HUES64 (cell line): Measurements from ENCODE around the gene TTC28.
"Not testable (repeated sequence)": the region's sequence is repeated elsewhere in the genome, so short reads cannot be mapped to it uniquely, and the experiment has no call there.

Source experiments
- H3K27ac ChIP-seq: 2 replicates; pipeline ENCODE4 v1.7.0; 2013; ENCODE audit warnings: low read depth, low read length, inconsistent platforms
- H3K27me3 ChIP-seq: 2 replicates; pipeline ENCODE4 v1.6.1; 2013; ENCODE audit warnings: mild to moderate bottlenecking, low read length; ENCODE audit not compliant: insufficient read depth
- H3K36me3 ChIP-seq: 2 replicates; pipeline ENCODE4 v1.6.1; 2013; ENCODE audit warnings: mild to moderate bottlenecking, low read length; ENCODE audit not compliant: insufficient read depth
- H3K4me1 ChIP-seq: 2 replicates; pipeline ENCODE4 v1.6.1; 2013; ENCODE audit warnings: mild to moderate bottlenecking, low read length, moderate library complexity; ENCODE audit not compliant: insufficient read depth
- H3K4me3 ChIP-seq: 2 replicates; pipeline ENCODE4 v1.5.1; 2013; ENCODE audit warnings: mild to moderate bottlenecking, low read length, moderate library complexity
- H3K9ac ChIP-seq: 2 replicates; pipeline ENCODE4 v1.6.1; 2013; ENCODE audit warnings: mild to moderate bottlenecking, low read depth, low read length
- H3K9me3 ChIP-seq: 2 replicates; pipeline ENCODE4 v1.6.1; 2013; ENCODE audit warnings: low read depth, low read length; ENCODE audit not compliant: insufficient read depth
- WGBS: fragments of 150-250, 120-280 bp; methylation state at CpG from one replicate; pipeline ENCODE4 v1.1.7; 2013; ENCODE audit warnings: missing lambda C conversion rate; 5-methylcytosine and 5-hydroxymethylcytosine counted together

The TTC28 gene

GRCh38 chr22:28670756-28671155, 8.9 kb downstream of the TTC28 start:
- Histone ChIP-seq H3K9ac (no peak overlapping the region), H3K4me1 (no peaks in the 10 kb centered on the region; the same call in 1 of the 2 replicates)

GRCh38 chr22:28670161-28670560, 9.5 kb downstream of the TTC28 start:
- WGBS: 95% methylated on average over 4 of the region's 4 CpGs
- Histone ChIP-seq H3K4me1 (no peaks in the 10 kb centered on the region; the same call in 1 of the 2 replicates), H3K9ac (no peak overlapping the region), H3K36me3 (no peaks in the 10 kb centered on the region), H3K27ac (no peak overlapping the region), H3K9me3 (peaks cover 11% of the 10 kb centered on the region; the same call in 1 of the 2 replicates), H3K27me3 (no peaks in the 10 kb centered on the region), H3K4me3 (no peak overlapping the region)

More at GRCh38 chr22:28670756-28671155, 8.9 kb downstream of the TTC28 start:
- Histone ChIP-seq H3K27ac (no peak overlapping the region), H3K36me3 (no peaks in the 10 kb centered on the region), H3K4me3 (no peak overlapping the region), H3K9me3 (peaks cover 11% of the 10 kb centered on the region; the same call in 1 of the 2 replicates), H3K27me3 (no peaks in the 10 kb centered on the region)
- WGBS: 97% methylated on average over 3 of the region's 3 CpGs

GRCh38 chr22:28669387-28669786, 10.3 kb downstream of the TTC28 start:
- Histone ChIP-seq H3K9me3 (peaks cover 11% of the 10 kb centered on the region; the same call in 1 of the 2 replicates), H3K9ac (no peak overlapping the region), H3K27me3 (no peaks in the 10 kb centered on the region), H3K4me1 (no peaks in the 10 kb centered on the region; the same call in 1 of the 2 replicates), H3K4me3 (no peak overlapping the region), H3K27ac (no peak overlapping the region), H3K36me3 (no peaks in the 10 kb centered on the region)
- WGBS: 100% methylated on average over 1 of the region's 2 CpGs

GRCh38 chr22:28663569-28663942, 16.1 kb downstream of the TTC28 start:
- not testable (repeated sequence) for H3K36me3 ChIP-seq, H3K9me3 ChIP-seq, H3K4me1 ChIP-seq, H3K27ac ChIP-seq, H3K4me3 ChIP-seq, H3K27me3 ChIP-seq, H3K9ac ChIP-seq
- WGBS: no CpG with 5 or more reads among the region's 13 CpGs

DNA sequence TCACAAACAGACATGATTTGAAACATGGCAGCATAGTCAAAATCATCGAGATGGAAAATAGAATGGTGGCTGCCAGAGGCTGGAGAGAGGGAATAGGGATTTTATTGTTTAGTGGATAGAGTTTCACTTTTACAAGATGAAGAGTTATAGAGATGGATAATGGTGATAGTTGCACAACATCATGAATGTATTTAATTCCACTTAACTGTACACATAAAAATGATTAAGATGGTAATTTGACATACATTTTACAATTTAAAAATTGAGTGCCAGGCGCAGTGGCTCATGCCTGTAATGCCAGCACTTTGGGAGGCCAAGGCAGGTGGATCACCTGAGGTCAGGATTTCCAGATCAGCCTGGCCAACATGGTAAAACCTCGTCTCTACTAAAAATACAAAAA, 21.2 kb downstream of the TTC28 start:
- Histone ChIP-seq H3K9ac (no peak overlapping the region), H3K9me3 (peaks cover 3% of the 10 kb centered on the region), H3K36me3 (no peaks in the 10 kb centered on the region), H3K4me3 (no peak overlapping the region), H3K27me3 (no peaks in the 10 kb centered on the region), H3K27ac (no peak overlapping the region), H3K4me1 (no peaks in the 10 kb centered on the region)
- 95% methylated on average over 3 of the region's 3 CpGs for WGBS

DNA sequence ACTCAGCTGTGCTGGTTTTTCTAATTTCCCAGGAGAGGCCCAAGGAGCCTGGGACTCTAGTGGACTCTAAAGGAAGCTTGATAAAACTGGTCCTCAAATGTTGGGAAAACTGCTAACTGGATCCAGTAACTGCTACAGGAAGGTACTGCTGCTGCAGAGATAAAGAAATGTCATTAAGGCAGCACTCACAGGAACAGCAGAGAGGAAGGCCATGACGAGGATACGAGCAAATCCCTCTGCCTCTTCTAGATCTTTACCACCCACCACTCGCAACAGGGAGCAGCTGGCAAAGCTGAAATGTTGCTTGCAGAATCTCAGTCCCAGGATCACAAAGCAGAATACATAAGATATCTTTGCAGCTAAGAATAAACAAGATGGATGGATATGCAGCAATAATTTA, 23.5 kb downstream of the TTC28 start:
- 81% methylated on average over 3 of the region's 3 CpGs for WGBS
- no peak overlapping the region for H3K27ac ChIP-seq

GRCh38 chr22:28650463-28650862, 29.2 kb downstream of the TTC28 start:
- Histone ChIP-seq H3K9me3 (0 out of 2 replicates have a peak, but pooled peaks cover 4% of the 10 kb centered on the region), H3K36me3 (no peaks in the 10 kb centered on the region), H3K9ac (no peak overlapping the region), H3K4me1 (no peaks in the 10 kb centered on the region; the same call in 1 of the 2 replicates), H3K4me3 (no peak overlapping the region), H3K27me3 (no peaks in the 10 kb centered on the region), H3K27ac (no peak overlapping the region)

More for the DNA sequence above, 23.5 kb downstream of the TTC28 start:
- Histone ChIP-seq H3K9ac (no peak overlapping the region), H3K27me3 (no peaks in the 10 kb centered on the region), H3K9me3 (0 out of 2 replicates have a peak, but pooled peaks cover 4% of the 10 kb centered on the region), H3K36me3 (no peaks in the 10 kb centered on the region), H3K4me1 (no peaks in the 10 kb centered on the region), H3K4me3 (no peak overlapping the region)

DNA sequence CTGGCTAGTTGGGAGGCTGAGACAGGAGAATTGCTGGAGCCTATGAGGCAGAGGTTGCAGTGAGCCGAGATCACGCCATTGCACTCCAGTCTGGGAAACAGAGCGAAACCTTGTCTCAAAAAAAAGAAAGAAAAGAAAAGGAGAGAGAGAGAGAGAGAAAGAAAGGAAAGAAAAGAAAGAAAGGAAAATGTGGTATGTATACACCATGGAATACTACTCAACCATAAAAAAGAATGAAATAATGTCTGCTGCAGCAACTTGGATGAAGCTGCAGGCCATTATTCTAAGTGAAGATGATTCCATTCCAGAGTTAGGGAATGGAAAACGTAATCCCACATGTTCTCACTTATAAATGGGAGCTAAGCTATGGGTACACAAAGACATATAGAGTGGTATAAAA, 30.8 kb downstream of the TTC28 start:
- H3K9ac ChIP-seq: no peak overlapping the region
- 0 out of 2 replicates have a peak, but pooled peaks cover 4% of the 10 kb centered on the region for H3K9me3 ChIP-seq
- H3K27me3 ChIP-seq: no peaks in the 10 kb centered on the region
- WGBS: 96% methylated on average over 4 of the region's 4 CpGs
- H3K36me3 ChIP-seq: no peaks in the 10 kb centered on the region
- H3K27ac ChIP-seq: no peak overlapping the region
- H3K4me3 ChIP-seq: no peak overlapping the region
- H3K4me1 ChIP-seq: no peaks in the 10 kb centered on the region; the same call in 1 of the 2 replicates

DNA sequence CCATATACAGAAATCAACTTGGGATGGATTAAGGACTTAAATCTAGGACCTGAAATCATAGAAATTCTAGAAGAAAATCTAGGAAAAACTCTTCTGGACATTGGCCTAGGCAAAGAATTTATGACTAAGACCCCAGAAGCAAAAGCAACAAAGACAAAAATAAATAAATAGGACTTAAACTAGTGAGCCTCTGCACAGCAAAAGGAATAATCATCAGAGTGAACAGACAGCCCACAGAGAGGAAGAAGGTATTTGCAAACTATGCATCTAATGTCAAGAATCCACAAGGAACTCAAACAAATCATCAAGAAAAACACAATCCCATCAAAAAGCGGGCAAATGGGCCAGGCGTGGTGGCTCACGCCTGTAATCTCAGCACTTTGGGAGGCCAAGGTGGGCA, 32.4 kb downstream of the TTC28 start:
- H3K9ac ChIP-seq: no peak overlapping the region
- H3K27ac ChIP-seq: no peak overlapping the region
- H3K9me3 ChIP-seq: no peaks in the 10 kb centered on the region
- 97% methylated on average over 3 of the region's 3 CpGs for WGBS
- no peaks in the 10 kb centered on the region for H3K27me3 ChIP-seq
- no peaks in the 10 kb centered on the region; the same call in 1 of the 2 replicates for H3K4me1 ChIP-seq
- no peaks in the 10 kb centered on the region for H3K36me3 ChIP-seq
- no peak overlapping the region for H3K4me3 ChIP-seq

- Histone ChIP-seq H3K36me3 (no peaks in the 10 kb centered on the region), H3K27ac (no peak overlapping the region), H3K9me3 (no peaks in the 10 kb centered on the region), H3K4me1 (no peaks in the 10 kb centered on the region), H3K27me3 (no peaks in the 10 kb centered on the region), H3K4me3 (no peak overlapping the region), H3K9ac (no peak overlapping the region)
- 96% methylated on average over 2 of the region's 2 CpGs for WGBS
These were observed 40.3 kb downstream of the TTC28 start for GRCh38 chr22:28639321-28639720.

- Histone ChIP-seq H3K27ac (no peak overlapping the region), H3K4me3 (no peak overlapping the region), H3K9ac (no peak overlapping the region), H3K36me3 (no peaks in the 10 kb centered on the region), H3K9me3 (no peaks in the 10 kb centered on the region), H3K27me3 (no peaks in the 10 kb centered on the region), H3K4me1 (no peaks in the 10 kb centered on the region)
- WGBS: 93% methylated on average over 8 of the region's 8 CpGs
These were observed 42.4 kb downstream of the TTC28 start for GRCh38 chr22:28637225-28637624.

- Histone ChIP-seq H3K27ac (no peak overlapping the region), H3K9ac (no peak overlapping the region), H3K4me1 (peaks cover 16% of the 10 kb centered on the region), H3K9me3 (no peaks in the 10 kb centered on the region), H3K4me3 (no peak overlapping the region), H3K27me3 (no peaks in the 10 kb centered on the region), H3K36me3 (no peaks in the 10 kb centered on the region)
- whole genome bisulfite sequencing: 89% methylated on average over 1 of the region's 1 CpG
These were observed 49.5 kb downstream of the TTC28 start for GRCh38 chr22:28630177-28630574.
